ENCODE data around the gene KRTAP5-2.
"Not testable (repeated sequence)": the region's sequence is repeated elsewhere in the genome, so short reads cannot be mapped to it uniquely, and the experiment has no call there.

The KRTAP5-2 gene

DNA sequence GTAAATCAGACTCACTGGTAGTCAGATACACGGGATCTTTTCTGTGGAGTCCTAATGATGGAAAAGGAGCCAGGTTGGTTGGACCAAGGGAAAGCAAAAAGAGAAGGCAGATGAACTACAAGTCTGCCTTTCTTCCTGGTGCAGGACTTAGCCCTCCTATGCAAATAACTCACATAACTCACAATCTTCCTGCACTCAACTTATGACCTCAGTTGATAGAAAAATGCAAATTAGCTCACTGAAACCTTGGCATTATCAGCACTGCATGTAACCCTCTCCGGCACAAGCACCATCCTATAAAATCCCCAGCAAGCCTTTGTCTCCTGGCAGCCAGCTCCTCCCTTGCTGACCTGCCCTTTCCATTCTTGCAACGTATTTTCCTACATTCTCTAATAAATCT lies 3.6 kb upstream of the KRTAP5-2 start:
- H3K27me3 ChIP-seq (ENCODE audit: control insufficient read depth in 1 of 2, insufficient read depth in 2 of 2, low read length in 2 of 2); H3K9me3 ChIP-seq (ENCODE audit: low read length): not testable (repeated sequence)

GRCh38 chr11:1600626-1601025 lies 2.5 kb upstream of the KRTAP5-2 start:
- Histone ChIP-seq H3K9me3 (ENCODE audit: low read length) (no peaks in the 10 kb centered on the region), H3K36me3 (ENCODE audit: insufficient read depth, low read length) (no peaks in the 10 kb centered on the region), H3K27ac (ENCODE audit: low read depth, low read length) (no peak overlapping the region), H3K9ac (ENCODE audit: low read length) (no peak overlapping the region), H3K4me3 (ENCODE audit: low read depth in 1 of 2, low read length in 2 of 2) (no peak overlapping the region), H3K27me3 (ENCODE audit: control insufficient read depth in 1 of 2, insufficient read depth in 2 of 2, low read length in 2 of 2) (peaks cover 0 to 8% of the 10 kb centered on the region in 2 donors), H3K4me1 (ENCODE audit: insufficient read depth, low read length) (no peaks in the 10 kb centered on the region)

More for the DNA sequence above, 3.6 kb upstream of the KRTAP5-2 start:
- H3K27ac ChIP-seq (ENCODE audit: low read depth, low read length); H3K4me1 ChIP-seq (ENCODE audit: insufficient read depth, low read length); H3K4me3 ChIP-seq (ENCODE audit: low read depth in 1 of 2, low read length in 2 of 2); H3K9ac ChIP-seq (ENCODE audit: low read length); H3K36me3 ChIP-seq (ENCODE audit: insufficient read depth, low read length): not testable (repeated sequence)

DNA sequence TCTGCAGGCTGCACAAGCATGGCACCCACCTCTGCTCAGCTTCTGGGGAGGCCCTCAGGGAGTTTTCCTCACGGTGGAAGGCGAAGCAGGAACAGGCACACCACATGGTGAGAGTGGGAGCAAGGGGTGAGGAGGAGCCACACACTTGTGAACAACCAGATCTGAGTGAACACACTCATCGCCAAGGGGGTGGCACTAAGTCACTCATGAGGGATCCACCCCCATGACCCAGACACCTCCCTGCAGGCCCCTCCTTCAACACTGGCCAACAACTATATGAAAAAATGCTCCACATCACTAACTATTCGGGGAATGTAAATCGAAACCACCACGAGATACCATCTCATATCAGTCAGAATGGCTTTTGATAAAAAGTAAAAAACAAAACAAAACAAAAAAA lies 722 bp upstream of the KRTAP5-2 start:
- Histone ChIP-seq H3K9ac (ENCODE audit: low read length) (no peak overlapping the region), H3K9me3 (ENCODE audit: low read length) (no peaks in the 10 kb centered on the region), H3K27me3 (ENCODE audit: control insufficient read depth in 1 of 2, insufficient read depth in 2 of 2, low read length in 2 of 2) (no peaks in the 10 kb centered on the region), H3K36me3 (ENCODE audit: insufficient read depth, low read length) (no peaks in the 10 kb centered on the region), H3K4me1 (ENCODE audit: insufficient read depth, low read length) (no peaks in the 10 kb centered on the region), H3K27ac (ENCODE audit: low read depth, low read length) (no peak overlapping the region), H3K4me3 (ENCODE audit: low read depth in 1 of 2, low read length in 2 of 2) (no peak overlapping the region)

- H3K4me1 ChIP-seq (ENCODE audit: insufficient read depth, low read length); H3K9me3 ChIP-seq (ENCODE audit: low read length); H3K36me3 ChIP-seq (ENCODE audit: insufficient read depth, low read length); H3K9ac ChIP-seq (ENCODE audit: low read length); H3K4me3 ChIP-seq (ENCODE audit: low read depth in 1 of 2, low read length in 2 of 2); H3K27ac ChIP-seq (ENCODE audit: low read depth, low read length); H3K27me3 ChIP-seq (ENCODE audit: control insufficient read depth in 1 of 2, insufficient read depth in 2 of 2, low read length in 2 of 2): not testable (repeated sequence)
Observed at GRCh38 chr11:1598406-1598805, 312 bp upstream of the KRTAP5-2 start.

- H3K4me1 ChIP-seq (ENCODE audit: insufficient read depth, low read length) = no peaks in the 10 kb centered on the region
- H3K9me3 ChIP-seq (ENCODE audit: low read length) = no peaks in the 10 kb centered on the region
- no peaks in the 10 kb centered on the region for H3K27me3 ChIP-seq (ENCODE audit: control insufficient read depth in 1 of 2, insufficient read depth in 2 of 2, low read length in 2 of 2)
- no peak overlapping the region for H3K4me3 ChIP-seq (ENCODE audit: low read depth in 1 of 2, low read length in 2 of 2)
- H3K27ac ChIP-seq (ENCODE audit: low read depth, low read length) = no peak overlapping the region
- H3K36me3 ChIP-seq (ENCODE audit: insufficient read depth, low read length) = no peaks in the 10 kb centered on the region
- no peak overlapping the region for H3K9ac ChIP-seq (ENCODE audit: low read length)
Observed at GRCh38 chr11:1597331-1597993, 632 bp downstream of the KRTAP5-2 start.

GRCh38 chr11:1596576-1597121 lies 1.4 kb downstream of the KRTAP5-2 start:
- not testable (repeated sequence) for H3K9me3 ChIP-seq (ENCODE audit: low read length); H3K27ac ChIP-seq (ENCODE audit: low read depth, low read length); H3K4me3 ChIP-seq (ENCODE audit: low read depth in 1 of 2, low read length in 2 of 2); H3K4me1 ChIP-seq (ENCODE audit: insufficient read depth, low read length); H3K36me3 ChIP-seq (ENCODE audit: insufficient read depth, low read length); H3K9ac ChIP-seq (ENCODE audit: low read length); H3K27me3 ChIP-seq (ENCODE audit: control insufficient read depth in 1 of 2, insufficient read depth in 2 of 2, low read length in 2 of 2)

GRCh38 chr11:1595994-1596575 lies 2.0 kb downstream of the KRTAP5-2 start:
- H3K27ac ChIP-seq (ENCODE audit: low read depth, low read length); H3K9me3 ChIP-seq (ENCODE audit: low read length); H3K4me1 ChIP-seq (ENCODE audit: insufficient read depth, low read length); H3K27me3 ChIP-seq (ENCODE audit: control insufficient read depth in 1 of 2, insufficient read depth in 2 of 2, low read length in 2 of 2); H3K9ac ChIP-seq (ENCODE audit: low read length); H3K4me3 ChIP-seq (ENCODE audit: low read depth in 1 of 2, low read length in 2 of 2); H3K36me3 ChIP-seq (ENCODE audit: insufficient read depth, low read length): not testable (repeated sequence)

DNA sequence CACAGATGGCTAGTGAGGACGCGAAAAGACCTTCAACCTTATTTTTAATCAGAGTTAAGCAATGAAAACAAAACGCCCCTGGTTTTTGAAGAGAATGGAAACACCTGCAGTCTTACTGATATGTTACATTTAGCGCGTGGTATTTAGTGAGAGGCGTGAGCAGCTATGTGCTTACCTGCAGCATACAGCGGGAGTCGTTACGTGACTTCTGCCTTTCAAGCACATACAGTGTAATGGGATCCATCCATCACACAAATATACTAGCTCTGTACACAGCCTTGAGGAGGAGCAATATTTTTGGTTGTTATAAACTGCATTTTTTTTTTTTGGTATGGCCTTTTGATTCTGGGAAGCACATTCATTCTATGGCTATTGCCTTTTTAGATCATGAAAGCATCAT lies 5.5 kb downstream of the KRTAP5-2 start:
- Histone ChIP-seq H3K9me3 (ENCODE audit: low read length) (no peaks in the 10 kb centered on the region), H3K4me3 (ENCODE audit: low read depth in 1 of 2, low read length in 2 of 2) (no peak overlapping the region), H3K9ac (ENCODE audit: low read length) (no peak overlapping the region), H3K27ac (ENCODE audit: low read depth, low read length) (no peak overlapping the region), H3K4me1 (ENCODE audit: insufficient read depth, low read length) (no peaks in the 10 kb centered on the region), H3K27me3 (ENCODE audit: control insufficient read depth in 1 of 2, insufficient read depth in 2 of 2, low read length in 2 of 2) (no peaks in the 10 kb centered on the region), H3K36me3 (ENCODE audit: insufficient read depth, low read length) (no peaks in the 10 kb centered on the region)

GRCh38 chr11:1589996-1590395 lies 8.1 kb downstream of the KRTAP5-2 start:
- no peaks in the 10 kb centered on the region for H3K36me3 ChIP-seq (ENCODE audit: insufficient read depth, low read length)
- H3K27ac ChIP-seq (ENCODE audit: low read depth, low read length) = no peak overlapping the region
- no peaks in the 10 kb centered on the region for H3K9me3 ChIP-seq (ENCODE audit: low read length)
- H3K27me3 ChIP-seq (ENCODE audit: control insufficient read depth in 1 of 2, insufficient read depth in 2 of 2, low read length in 2 of 2) = no peaks in the 10 kb centered on the region
- no peak overlapping the region for H3K4me3 ChIP-seq (ENCODE audit: low read depth in 1 of 2, low read length in 2 of 2)
- H3K9ac ChIP-seq (ENCODE audit: low read length) = no peak overlapping the region
- H3K4me1 ChIP-seq (ENCODE audit: insufficient read depth, low read length) = no peaks in the 10 kb centered on the region

DNA sequence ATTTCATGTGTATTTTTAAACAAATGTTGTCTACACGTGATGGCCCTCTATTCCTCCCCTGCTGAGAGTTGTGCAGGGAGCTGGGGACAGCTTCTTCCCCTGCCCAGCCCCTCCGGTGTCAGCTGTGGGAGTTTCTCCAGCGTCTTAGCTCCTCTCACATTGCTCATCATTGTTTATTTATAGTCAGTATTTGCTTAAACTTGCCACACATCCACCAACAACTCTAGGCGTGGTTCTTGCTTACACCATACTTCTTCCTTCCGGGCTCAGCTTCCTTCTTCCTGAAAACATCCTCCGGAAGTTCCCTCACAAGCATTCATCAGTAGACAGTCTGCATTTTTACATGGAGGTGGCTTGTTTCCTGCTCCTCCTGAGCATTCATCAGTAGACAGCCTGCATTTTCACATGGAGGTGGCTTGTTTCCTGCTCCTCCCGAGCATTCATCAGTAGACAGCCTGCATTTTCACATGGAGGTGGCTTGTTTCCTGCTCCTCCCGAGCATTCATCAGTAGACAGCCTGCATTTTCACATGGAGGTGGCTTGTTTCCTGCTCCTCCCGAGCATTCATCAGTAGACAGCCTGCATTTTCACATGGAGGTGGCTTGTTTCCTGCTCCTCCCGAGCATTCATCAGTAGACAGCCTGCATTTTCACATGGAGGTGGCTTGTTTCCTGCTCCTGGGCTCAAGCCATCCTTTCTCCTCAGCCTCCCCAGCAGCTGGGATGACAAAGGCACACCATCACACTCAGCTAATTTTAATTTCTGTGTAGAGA lies 8.7 kb downstream of the KRTAP5-2 start:
- H3K27ac ChIP-seq (ENCODE audit: low read depth, low read length); H3K27me3 ChIP-seq (ENCODE audit: control insufficient read depth in 1 of 2, insufficient read depth in 2 of 2, low read length in 2 of 2): not testable (repeated sequence)

GRCh38 chr11:1586699-1587098 lies 11.4 kb downstream of the KRTAP5-2 start:
- Histone ChIP-seq H3K9ac (ENCODE audit: low read length) (no peak overlapping the region), H3K27ac (ENCODE audit: low read depth, low read length) (no peak overlapping the region), H3K36me3 (ENCODE audit: insufficient read depth, low read length) (no peaks in the 10 kb centered on the region), H3K4me3 (ENCODE audit: low read depth in 1 of 2, low read length in 2 of 2) (no peak overlapping the region), H3K9me3 (ENCODE audit: low read length) (no peaks in the 10 kb centered on the region), H3K27me3 (ENCODE audit: control insufficient read depth in 1 of 2, insufficient read depth in 2 of 2, low read length in 2 of 2) (no peaks in the 10 kb centered on the region), H3K4me1 (ENCODE audit: insufficient read depth, low read length) (no peaks in the 10 kb centered on the region)

More for the DNA sequence above, 8.7 kb downstream of the KRTAP5-2 start:
- H3K4me3 ChIP-seq (ENCODE audit: low read depth in 1 of 2, low read length in 2 of 2); H3K9me3 ChIP-seq (ENCODE audit: low read length); H3K36me3 ChIP-seq (ENCODE audit: insufficient read depth, low read length); H3K4me1 ChIP-seq (ENCODE audit: insufficient read depth, low read length); H3K9ac ChIP-seq (ENCODE audit: low read length): not testable (repeated sequence)

Measured in muscle layer of colon (tissue), 2 donors.